ENCODE results near the gene CD3E.

DNA sequence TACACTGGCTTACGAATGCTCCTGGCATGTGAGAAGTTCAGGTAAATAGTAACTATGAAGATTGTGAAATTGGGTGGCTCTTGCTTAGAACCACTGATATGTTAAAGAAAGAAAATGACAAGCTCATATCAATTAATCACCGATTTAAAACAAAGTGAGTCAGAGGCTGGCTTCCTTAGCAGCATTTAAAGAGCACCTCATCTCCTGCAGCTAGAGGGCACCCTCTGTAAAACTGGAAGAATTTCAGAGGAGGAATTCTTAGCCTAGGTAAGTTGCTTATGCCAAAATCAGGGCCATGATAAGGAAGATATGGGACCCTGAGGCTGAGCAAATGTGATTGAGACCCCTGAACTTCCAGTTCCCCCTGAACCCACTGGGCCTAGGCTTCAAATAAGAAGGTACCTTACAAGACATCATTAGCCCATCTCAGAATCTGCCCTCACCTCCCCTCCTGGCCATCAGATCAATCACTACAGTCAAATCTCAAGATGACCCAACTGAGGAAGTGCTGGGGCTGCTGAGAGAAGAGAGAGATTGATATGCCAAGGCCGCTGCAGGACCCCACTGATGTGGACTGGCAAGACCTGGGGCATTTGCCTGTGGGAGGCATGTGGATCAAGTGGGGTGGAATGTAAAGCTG, 8.6 kb upstream of the CD3E start:
- no peak for TF ChIP-seq ZFX (IDR thresholded peaks at IDR 0.05; ENCODE audit: borderline replicate concordance)
- TF ChIP-seq, protein P1, sequence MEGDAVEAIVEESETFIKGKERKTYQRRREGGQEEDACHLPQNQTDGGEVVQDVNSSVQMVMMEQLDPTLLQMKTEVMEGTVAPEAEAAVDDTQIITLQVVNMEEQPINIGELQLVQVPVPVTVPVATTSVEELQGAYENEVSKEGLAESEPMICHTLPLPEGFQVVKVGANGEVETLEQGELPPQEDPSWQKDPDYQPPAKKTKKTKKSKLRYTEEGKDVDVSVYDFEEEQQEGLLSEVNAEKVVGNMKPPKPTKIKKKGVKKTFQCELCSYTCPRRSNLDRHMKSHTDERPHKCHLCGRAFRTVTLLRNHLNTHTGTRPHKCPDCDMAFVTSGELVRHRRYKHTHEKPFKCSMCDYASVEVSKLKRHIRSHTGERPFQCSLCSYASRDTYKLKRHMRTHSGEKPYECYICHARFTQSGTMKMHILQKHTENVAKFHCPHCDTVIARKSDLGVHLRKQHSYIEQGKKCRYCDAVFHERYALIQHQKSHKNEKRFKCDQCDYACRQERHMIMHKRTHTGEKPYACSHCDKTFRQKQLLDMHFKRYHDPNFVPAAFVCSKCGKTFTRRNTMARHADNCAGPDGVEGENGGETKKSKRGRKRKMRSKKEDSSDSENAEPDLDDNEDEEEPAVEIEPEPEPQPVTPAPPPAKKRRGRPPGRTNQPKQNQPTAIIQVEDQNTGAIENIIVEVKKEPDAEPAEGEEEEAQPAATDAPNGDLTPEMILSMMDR (IDR thresholded peaks at IDR 0.05): peak; percentile 81
